ENCODE data around the gene DEFB129. TPM values are rescaled to one million over a fixed set of nuclear protein-coding genes. Genes with fewer than 3 reads are reported as not detected.

The DEFB129 gene
- total RNA-seq, 1 experiment from 2014 or later, result not detected

GRCh38 chr20:271069-271468, 44.0 kb downstream of the DEFB129 start:
- H3K56ac ChIP-seq (ENCODE audit: insufficient read length, low read depth, low read length), result no peak overlapping the region
- no peak overlapping the region for H4K5ac ChIP-seq (ENCODE audit: insufficient read length, low read depth, low read length)
- H2BK15ac ChIP-seq (ENCODE audit: low read depth, low read length), result no peak overlapping the region
- no peak overlapping the region for H2AK5ac ChIP-seq (ENCODE audit: insufficient read length, low read length)
- no peak overlapping the region for H2BK120ac ChIP-seq (ENCODE audit: low read depth, low read length, poor library complexity, severe bottlenecking)
- no peak overlapping the region for H3K23ac ChIP-seq (ENCODE audit: insufficient read length, low read depth, low read length)
- H2BK20ac ChIP-seq (ENCODE audit: low read depth, low read length, poor library complexity, severe bottlenecking), result no peak overlapping the region
- no peak overlapping the region for H2AFZ ChIP-seq (ENCODE audit: low read length)
- no peak for TF ChIP-seq CTCF (conservative IDR thresholded peaks at IDR 0.05)
- no peaks in the 10 kb centered on the region for H3K9me3 ChIP-seq (ENCODE audit: control insufficient read depth, low read depth, low read length)
- H3K4me1 ChIP-seq (ENCODE audit: insufficient read depth, low read length), result no peaks in the 10 kb centered on the region
- H3K4me3 Mint-ChIP-seq, result no peak overlapping the region
- no peaks in the 10 kb centered on the region for H3K23me2 ChIP-seq (ENCODE audit: insufficient read length, low read depth, low read length, poor library complexity, severe bottlenecking)
- no peak for DNase-seq
- H3K79me2 ChIP-seq (ENCODE audit: insufficient read depth, low read length), result no peaks in the 10 kb centered on the region
- H4K91ac ChIP-seq (ENCODE audit: insufficient read length, low read depth, low read length), result no peak overlapping the region
- no peaks in the 10 kb centered on the region for H4K20me1 ChIP-seq (ENCODE audit: control insufficient read depth, insufficient read depth, insufficient read length)
- no peak overlapping the region for H3K4ac ChIP-seq (ENCODE audit: low read depth, low read length)
- H3K4me1 Mint-ChIP-seq, result peaks cover 8% of the 10 kb centered on the region in 2 experiments
- no peak overlapping the region for H3K27ac Mint-ChIP-seq
- no peak overlapping the region for H3K9ac ChIP-seq (ENCODE audit: extremely low read depth, insufficient read length, low read length)
- no peak overlapping the region for H3T11ph ChIP-seq (ENCODE audit: low read length)
- no peak overlapping the region for H3K4me2 ChIP-seq (ENCODE audit: insufficient read depth, insufficient read length, low read length)
- peaks cover 0 to 3% of the 10 kb centered on the region in 2 experiments; a peak in 1 of 5 replicates for H3K9me3 Mint-ChIP-seq
- H3K79me1 ChIP-seq (ENCODE audit: insufficient read depth, low read depth, low read length, poor library complexity, severe bottlenecking), result no peaks in the 10 kb centered on the region
- H3K18ac ChIP-seq (ENCODE audit: insufficient read length, low read depth, low read length), result no peak overlapping the region
- no peak overlapping the region for H2BK12ac ChIP-seq (ENCODE audit: insufficient read length, low read depth, low read length)
- WGBS (ENCODE audit: extremely low coverage, insufficient read length, low lambda C conversion rate), result no CpG with 5 or more reads among the region's 4 CpGs
- no peak overlapping the region for H2BK5ac ChIP-seq (ENCODE audit: insufficient read length, low read length)
- peaks cover 3% of the 10 kb centered on the region; the same call in 1 of the 2 replicates for H3K27me3 ChIP-seq (ENCODE audit: insufficient read depth, low read length)
- peaks cover 29% of the 10 kb centered on the region for H3K27me3 Mint-ChIP-seq (ENCODE audit: low read depth)
- H3K14ac ChIP-seq (ENCODE audit: insufficient read depth, low read length), result no peak overlapping the region
- no peak overlapping the region for H3K27ac ChIP-seq (ENCODE audit: insufficient read length, low read depth, low read length)
- H3K36me3 Mint-ChIP-seq (ENCODE audit: insufficient read depth in 1 of 3, low read depth in 3 of 3), result peaks cover 7 to 15% (median 10%) of the 10 kb centered on the region in 3 experiments
- no peak overlapping the region for H4K8ac ChIP-seq (replicated peaks; ENCODE audit: insufficient read length, low read depth, low read length)

Data from H9 (cell line).